HG03571 (cell line): ENCODE measurements around the gene KATNIP.

Source experiments
- ATAC-seq: cut with Tn5 transposase; IDR thresholded peaks from one replicate; pipeline ENCODE4 v1.9.1; 2021; ENCODE audit not compliant: unreplicated experiment

KATNIP gene

GRCh38 chr16:27582883-27583282, 32.9 kb downstream of the KATNIP start:
- ATAC-seq: no peak

- ATAC-seq: no peak
Measured at GRCh38 chr16:27583634-27584033, 33.7 kb downstream of the KATNIP start.

GRCh38 chr16:27585200-27585599, 35.3 kb downstream of the KATNIP start:
- no peak for ATAC-seq

GRCh38 chr16:27586711-27587110, 36.8 kb downstream of the KATNIP start:
- no peak for ATAC-seq

GRCh38 chr16:27588057-27588456, 38.1 kb downstream of the KATNIP start:
- ATAC-seq: no peak

- ATAC-seq: no peak
Measured at GRCh38 chr16:27591837-27592236, 41.9 kb downstream of the KATNIP start.

GRCh38 chr16:27595475-27595874, 45.5 kb downstream of the KATNIP start:
- ATAC-seq: no peak

- no peak for ATAC-seq
Measured at GRCh38 chr16:27595993-27596392, 46.0 kb downstream of the KATNIP start.

GRCh38 chr16:27596411-27596810, 46.5 kb downstream of the KATNIP start:
- ATAC-seq: no peak

GRCh38 chr16:27597361-27597760, 47.4 kb downstream of the KATNIP start:
- ATAC-seq: no peak

- no peak for ATAC-seq
Measured at GRCh38 chr16:27598220-27598619, 48.3 kb downstream of the KATNIP start.

GRCh38 chr16:27598931-27599565, 49.1 kb downstream of the KATNIP start:
- ATAC-seq: no peak

GRCh38 chr16:27599606-27600005, 49.7 kb downstream of the KATNIP start:
- no peak for ATAC-seq
